Muscle of back (tissue), 11 donors: Measurements from ENCODE around the gene TNMD. TPM values are rescaled to one million over a fixed set of nuclear protein-coding genes. Genes with fewer than 3 reads are reported as not detected.

ENCODE experiments used
- DNase-seq, 3 donors: peaks; one replicate each; pipeline versions ENCODE4 v3.0.0 to v3.0.0-alpha.2; 2013
- polyA plus RNA-seq, 10 donors: library from polyadenylated mRNA; unstranded; fragments of 120-200 nt; gene quantifications; one replicate each; pipeline ENCODE4 v1.2.1, GENCODE V29; 2013; ENCODE audit not compliant: insufficient read length in 10 of 10

Gene TNMD
- polyA plus RNA-seq, 10 donors: 40.6 to 427 (median 249) TPM

- DNase-seq: no peak
Measured at GRCh38 chrX:100643212-100643611, 58.5 kb downstream of the TNMD start.

DNA sequence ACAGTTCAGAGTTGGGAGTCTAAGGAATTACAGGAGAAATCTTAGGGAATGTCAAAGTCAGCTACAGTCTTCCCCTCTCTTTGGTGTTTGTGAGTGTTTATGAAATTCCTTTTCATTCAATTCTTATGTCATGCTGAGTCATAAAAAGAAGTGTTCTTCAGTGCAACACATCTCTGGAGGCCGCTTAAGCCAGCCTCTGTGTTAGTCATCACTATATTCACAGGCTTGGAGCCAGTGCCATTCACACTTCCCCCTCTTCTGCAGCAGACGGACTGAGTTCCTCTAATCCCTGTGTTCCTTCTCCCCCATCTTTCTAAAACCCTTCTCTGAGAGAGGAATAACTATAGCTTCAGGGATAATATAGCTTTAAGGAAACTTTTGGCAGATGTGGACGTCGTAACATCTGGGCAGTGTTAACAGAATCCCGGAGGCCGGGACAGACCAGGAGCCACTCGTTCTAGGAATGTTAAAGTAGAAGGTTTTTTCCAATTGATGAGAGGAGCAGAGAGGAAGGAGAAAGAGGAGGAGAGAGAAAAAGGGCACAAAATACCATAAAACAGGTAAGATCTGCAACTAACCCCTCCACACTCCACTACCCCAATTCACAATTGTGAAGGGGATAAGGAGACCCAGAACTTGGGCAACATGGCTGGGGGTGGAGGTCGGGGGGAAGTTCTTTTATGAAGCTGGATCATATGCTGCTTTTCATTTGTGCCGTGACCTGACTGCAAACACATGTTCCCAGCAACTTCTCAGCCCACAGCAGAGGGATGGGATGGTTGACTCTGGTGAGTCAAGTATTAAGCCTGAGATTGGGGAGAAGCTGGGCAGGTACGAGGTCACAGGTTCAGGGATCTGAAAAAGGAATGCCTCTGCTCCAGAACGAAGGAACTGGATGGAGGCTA is 59.5 kb downstream of the TNMD start, which contains the start of gene SRPX2:
SRPX2 (plus strand) TSS at position 244 of the 905 bp plus-strand sequence. CDS start 2,124 bp downstream, outside the sequence.
- DNase-seq: peak in 2 of 3 donors; percentile 73 to 84

- no peak for DNase-seq
Measured at GRCh38 chrX:100645106-100645505, 60.4 kb downstream of the TNMD start.

GRCh38 chrX:100647095-100647494 is 62.4 kb downstream of the TNMD start:
- DNase-seq: peak in 1 of 3 donors; percentile 30

- DNase-seq: no peak
Measured at GRCh38 chrX:100647739-100648138, 63.0 kb downstream of the TNMD start.

- DNase-seq: peak; percentile 56 to 82 (median 68)
Measured at GRCh38 chrX:100648458-100649417, 64.0 kb downstream of the TNMD start.

Other genes starting within 250 kb of the TNMD start
- 1 to 10 TPM; 3.6 to 7.7 (median 4.8) TPM for gene PCDH19, start 174.7 kb upstream of the TNMD start, polyA plus RNA-seq
- 10 to 100 TPM; 25.3 to 40.7 (median 29.9) TPM for gene TSPAN6, start 51.9 kb downstream of the TNMD start, polyA plus RNA-seq
- 10 to 100 TPM; 21.0 to 39.9 (median 35.4) TPM for gene SRPX2, start 59.3 kb downstream of the TNMD start, polyA plus RNA-seq
- 10 to 100 TPM in 2 of 10 donors, 1 to 10 TPM in 8; 5.0 to 12.7 (median 8.0) TPM for gene SYTL4, start 147.2 kb downstream of the TNMD start, polyA plus RNA-seq
- 10 to 100 TPM in 7 of 10 donors, 1 to 10 TPM in 3; 8.9 to 13.4 (median 10.6) TPM for gene CSTF2, start 235.5 kb downstream of the TNMD start, polyA plus RNA-seq